ENCODE data around the gene SREBF1. TPM values are rescaled to one million over a fixed set of nuclear protein-coding genes. Genes with fewer than 3 reads are reported as not detected.

SREBF1 gene
- total and polyA plus RNA-seq, 2 experiments from 2014 or later = 39.6 to 85.3 TPM

DNA sequence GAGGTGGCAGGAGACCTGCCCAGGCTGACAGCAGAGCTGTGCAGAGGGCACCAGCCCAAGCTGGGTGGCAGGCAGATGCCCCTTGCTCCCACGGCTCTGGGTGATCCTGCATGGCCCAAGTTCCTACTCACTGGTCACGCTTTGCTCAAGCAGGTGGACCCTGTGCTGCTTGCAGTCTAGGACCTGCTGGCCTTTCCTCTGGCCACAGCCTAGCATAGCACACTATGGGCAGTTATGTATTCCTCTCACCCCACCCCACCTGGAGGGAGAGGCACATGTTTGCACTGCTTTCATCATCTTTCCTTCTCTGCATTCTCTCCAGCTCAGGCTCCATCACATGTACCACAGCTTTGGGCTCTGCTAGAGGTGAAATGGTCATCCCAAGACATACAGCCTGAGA, 19.6 kb upstream of the SREBF1 start:
- Histone ChIP-seq H3F3A (replicated peaks; ENCODE audit: low read depth) (no peaks in the 10 kb centered on the region), H4K20me1 (replicated peaks; ENCODE audit: insufficient read depth) (no peaks in the 10 kb centered on the region), H3K4me3 (no peak overlapping the region), H3K79me2 (replicated peaks; ENCODE audit: insufficient read depth) (no peaks in the 10 kb centered on the region), H2AFZ (no peak overlapping the region), H3K4me2 (no peak overlapping the region), H3K27me3 (ENCODE audit: insufficient read depth) (no peaks in the 10 kb centered on the region), H3K9me2 (ENCODE audit: insufficient read depth) (no peaks in the 10 kb centered on the region), H3K4me1 (ENCODE audit: insufficient read depth) (peaks cover 4% of the 10 kb centered on the region; the same call in 1 of the 2 replicates), H3K27ac (ENCODE audit: low read depth) (no peak overlapping the region), H3K36me3 (ENCODE audit: insufficient read depth) (no peaks in the 10 kb centered on the region)
- no peak for TF ChIP-seq EZH2 (IDR thresholded peaks at IDR 0.05; ENCODE audit: low read depth, unreplicated experiment)
- TF ChIP-seq, protein P1, sequence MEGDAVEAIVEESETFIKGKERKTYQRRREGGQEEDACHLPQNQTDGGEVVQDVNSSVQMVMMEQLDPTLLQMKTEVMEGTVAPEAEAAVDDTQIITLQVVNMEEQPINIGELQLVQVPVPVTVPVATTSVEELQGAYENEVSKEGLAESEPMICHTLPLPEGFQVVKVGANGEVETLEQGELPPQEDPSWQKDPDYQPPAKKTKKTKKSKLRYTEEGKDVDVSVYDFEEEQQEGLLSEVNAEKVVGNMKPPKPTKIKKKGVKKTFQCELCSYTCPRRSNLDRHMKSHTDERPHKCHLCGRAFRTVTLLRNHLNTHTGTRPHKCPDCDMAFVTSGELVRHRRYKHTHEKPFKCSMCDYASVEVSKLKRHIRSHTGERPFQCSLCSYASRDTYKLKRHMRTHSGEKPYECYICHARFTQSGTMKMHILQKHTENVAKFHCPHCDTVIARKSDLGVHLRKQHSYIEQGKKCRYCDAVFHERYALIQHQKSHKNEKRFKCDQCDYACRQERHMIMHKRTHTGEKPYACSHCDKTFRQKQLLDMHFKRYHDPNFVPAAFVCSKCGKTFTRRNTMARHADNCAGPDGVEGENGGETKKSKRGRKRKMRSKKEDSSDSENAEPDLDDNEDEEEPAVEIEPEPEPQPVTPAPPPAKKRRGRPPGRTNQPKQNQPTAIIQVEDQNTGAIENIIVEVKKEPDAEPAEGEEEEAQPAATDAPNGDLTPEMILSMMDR (conservative IDR thresholded peaks at IDR 0.05; ENCODE audit: low read depth in 2 of 2) = no peak
- no peak for TF ChIP-seq NANOG (IDR thresholded peaks at IDR 0.05; ENCODE audit: borderline replicate concordance)
- no peak for TF ChIP-seq CREB1 (CRISPR knock-in tag; IDR thresholded peaks at IDR 0.05; ENCODE audit: low read depth)
- TF ChIP-seq, protein P2, sequence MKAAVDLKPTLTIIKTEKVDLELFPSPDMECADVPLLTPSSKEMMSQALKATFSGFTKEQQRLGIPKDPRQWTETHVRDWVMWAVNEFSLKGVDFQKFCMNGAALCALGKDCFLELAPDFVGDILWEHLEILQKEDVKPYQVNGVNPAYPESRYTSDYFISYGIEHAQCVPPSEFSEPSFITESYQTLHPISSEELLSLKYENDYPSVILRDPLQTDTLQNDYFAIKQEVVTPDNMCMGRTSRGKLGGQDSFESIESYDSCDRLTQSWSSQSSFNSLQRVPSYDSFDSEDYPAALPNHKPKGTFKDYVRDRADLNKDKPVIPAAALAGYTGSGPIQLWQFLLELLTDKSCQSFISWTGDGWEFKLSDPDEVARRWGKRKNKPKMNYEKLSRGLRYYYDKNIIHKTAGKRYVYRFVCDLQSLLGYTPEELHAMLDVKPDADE (IDR thresholded peaks at IDR 0.05) = no peak
- no peak for DNase-seq (ENCODE audit: low spot score)
- Mint-ChIP-seq H3K27ac (no peak overlapping the region), H3K4me3 (no peak overlapping the region), H3K4me1 (peaks cover 21% of the 10 kb centered on the region), H3K36me3 (ENCODE audit: low read depth) (no peaks in the 10 kb centered on the region), H3K27me3 (ENCODE audit: insufficient read depth, low read depth, poor library complexity) (peaks cover 14% of the 10 kb centered on the region), H3K9me3 (no peaks in the 10 kb centered on the region)
- ATAC-seq = no peak

DNA sequence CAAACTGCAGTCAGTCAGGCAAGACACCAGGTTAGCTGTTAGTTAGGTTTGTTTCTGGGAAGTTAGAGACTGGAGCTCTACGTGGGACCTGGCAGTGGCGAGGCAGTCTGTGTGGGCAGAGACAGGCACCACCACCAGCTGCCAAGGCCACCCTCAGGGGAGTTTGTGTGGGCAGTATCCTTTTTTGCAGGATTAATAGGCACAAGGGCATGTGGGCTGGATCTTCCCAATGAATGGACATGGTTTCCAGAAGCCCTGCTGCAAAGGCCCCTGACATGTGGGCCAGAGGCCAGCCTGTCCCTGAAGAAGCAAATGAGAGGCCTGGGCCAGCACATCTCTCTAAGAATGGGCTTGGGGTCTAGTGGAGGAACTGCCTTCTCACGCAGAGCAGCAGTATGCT, 19.2 kb upstream of the SREBF1 start:
- DNase-seq (ENCODE audit: low spot score) = no peak
- H2AFZ ChIP-seq = no peak overlapping the region
- H3K4me2 ChIP-seq = no peak overlapping the region
- H3K4me3 ChIP-seq = no peak overlapping the region
- H3K36me3 Mint-ChIP-seq (ENCODE audit: low read depth) = no peaks in the 10 kb centered on the region
- no peaks in the 10 kb centered on the region for H3K27me3 ChIP-seq (ENCODE audit: insufficient read depth)
- no peaks in the 10 kb centered on the region for H3K79me2 ChIP-seq (replicated peaks; ENCODE audit: insufficient read depth)
- peaks cover 11% of the 10 kb centered on the region for H3K27me3 Mint-ChIP-seq (ENCODE audit: insufficient read depth, low read depth, poor library complexity)
- H3K27ac ChIP-seq (ENCODE audit: low read depth) = no peak overlapping the region
- no peak overlapping the region for H3K4me3 Mint-ChIP-seq
- no peak overlapping the region for H3K27ac Mint-ChIP-seq
- H4K20me1 ChIP-seq (replicated peaks; ENCODE audit: insufficient read depth) = no peaks in the 10 kb centered on the region
- H3K4me1 ChIP-seq (ENCODE audit: insufficient read depth) = peaks cover 8% of the 10 kb centered on the region; the same call in 1 of the 2 replicates
- no peaks in the 10 kb centered on the region for H3F3A ChIP-seq (replicated peaks; ENCODE audit: low read depth)
- H3K4me1 Mint-ChIP-seq = peaks cover 25% of the 10 kb centered on the region
- ATAC-seq = no peak
- no peaks in the 10 kb centered on the region for H3K9me2 ChIP-seq (ENCODE audit: insufficient read depth)
- H3K9me3 Mint-ChIP-seq = no peaks in the 10 kb centered on the region
- no peaks in the 10 kb centered on the region for H3K36me3 ChIP-seq (ENCODE audit: insufficient read depth)
- TF ChIP-seq CREB1 (CRISPR knock-in tag; IDR thresholded peaks at IDR 0.05; ENCODE audit: low read depth) (no peak), NANOG (IDR thresholded peaks at IDR 0.05; ENCODE audit: borderline replicate concordance) (no peak), JUNB (IDR thresholded peaks at IDR 0.05; ENCODE audit: unreplicated experiment) (no peak), POLR2AphosphoS5 (IDR thresholded peaks at IDR 0.05; ENCODE audit: low read depth) (no peak), ZNF331 (CRISPR knock-in tag; IDR thresholded peaks at IDR 0.05; ENCODE audit: low read depth) (no peak), STAT1 (IDR thresholded peaks at IDR 0.05; ENCODE audit: unreplicated experiment) (no peak), ZNF114 (CRISPR knock-in tag; IDR thresholded peaks at IDR 0.05) (no peak), EZH2 (IDR thresholded peaks at IDR 0.05; ENCODE audit: low read depth, unreplicated experiment) (no peak), EZH2phosphoT487 (IDR thresholded peaks at IDR 0.05; ENCODE audit: unreplicated experiment) (no peak)
- TF ChIP-seq, protein P2 (IDR thresholded peaks at IDR 0.05) = no peak
- TF ChIP-seq, protein P3, sequence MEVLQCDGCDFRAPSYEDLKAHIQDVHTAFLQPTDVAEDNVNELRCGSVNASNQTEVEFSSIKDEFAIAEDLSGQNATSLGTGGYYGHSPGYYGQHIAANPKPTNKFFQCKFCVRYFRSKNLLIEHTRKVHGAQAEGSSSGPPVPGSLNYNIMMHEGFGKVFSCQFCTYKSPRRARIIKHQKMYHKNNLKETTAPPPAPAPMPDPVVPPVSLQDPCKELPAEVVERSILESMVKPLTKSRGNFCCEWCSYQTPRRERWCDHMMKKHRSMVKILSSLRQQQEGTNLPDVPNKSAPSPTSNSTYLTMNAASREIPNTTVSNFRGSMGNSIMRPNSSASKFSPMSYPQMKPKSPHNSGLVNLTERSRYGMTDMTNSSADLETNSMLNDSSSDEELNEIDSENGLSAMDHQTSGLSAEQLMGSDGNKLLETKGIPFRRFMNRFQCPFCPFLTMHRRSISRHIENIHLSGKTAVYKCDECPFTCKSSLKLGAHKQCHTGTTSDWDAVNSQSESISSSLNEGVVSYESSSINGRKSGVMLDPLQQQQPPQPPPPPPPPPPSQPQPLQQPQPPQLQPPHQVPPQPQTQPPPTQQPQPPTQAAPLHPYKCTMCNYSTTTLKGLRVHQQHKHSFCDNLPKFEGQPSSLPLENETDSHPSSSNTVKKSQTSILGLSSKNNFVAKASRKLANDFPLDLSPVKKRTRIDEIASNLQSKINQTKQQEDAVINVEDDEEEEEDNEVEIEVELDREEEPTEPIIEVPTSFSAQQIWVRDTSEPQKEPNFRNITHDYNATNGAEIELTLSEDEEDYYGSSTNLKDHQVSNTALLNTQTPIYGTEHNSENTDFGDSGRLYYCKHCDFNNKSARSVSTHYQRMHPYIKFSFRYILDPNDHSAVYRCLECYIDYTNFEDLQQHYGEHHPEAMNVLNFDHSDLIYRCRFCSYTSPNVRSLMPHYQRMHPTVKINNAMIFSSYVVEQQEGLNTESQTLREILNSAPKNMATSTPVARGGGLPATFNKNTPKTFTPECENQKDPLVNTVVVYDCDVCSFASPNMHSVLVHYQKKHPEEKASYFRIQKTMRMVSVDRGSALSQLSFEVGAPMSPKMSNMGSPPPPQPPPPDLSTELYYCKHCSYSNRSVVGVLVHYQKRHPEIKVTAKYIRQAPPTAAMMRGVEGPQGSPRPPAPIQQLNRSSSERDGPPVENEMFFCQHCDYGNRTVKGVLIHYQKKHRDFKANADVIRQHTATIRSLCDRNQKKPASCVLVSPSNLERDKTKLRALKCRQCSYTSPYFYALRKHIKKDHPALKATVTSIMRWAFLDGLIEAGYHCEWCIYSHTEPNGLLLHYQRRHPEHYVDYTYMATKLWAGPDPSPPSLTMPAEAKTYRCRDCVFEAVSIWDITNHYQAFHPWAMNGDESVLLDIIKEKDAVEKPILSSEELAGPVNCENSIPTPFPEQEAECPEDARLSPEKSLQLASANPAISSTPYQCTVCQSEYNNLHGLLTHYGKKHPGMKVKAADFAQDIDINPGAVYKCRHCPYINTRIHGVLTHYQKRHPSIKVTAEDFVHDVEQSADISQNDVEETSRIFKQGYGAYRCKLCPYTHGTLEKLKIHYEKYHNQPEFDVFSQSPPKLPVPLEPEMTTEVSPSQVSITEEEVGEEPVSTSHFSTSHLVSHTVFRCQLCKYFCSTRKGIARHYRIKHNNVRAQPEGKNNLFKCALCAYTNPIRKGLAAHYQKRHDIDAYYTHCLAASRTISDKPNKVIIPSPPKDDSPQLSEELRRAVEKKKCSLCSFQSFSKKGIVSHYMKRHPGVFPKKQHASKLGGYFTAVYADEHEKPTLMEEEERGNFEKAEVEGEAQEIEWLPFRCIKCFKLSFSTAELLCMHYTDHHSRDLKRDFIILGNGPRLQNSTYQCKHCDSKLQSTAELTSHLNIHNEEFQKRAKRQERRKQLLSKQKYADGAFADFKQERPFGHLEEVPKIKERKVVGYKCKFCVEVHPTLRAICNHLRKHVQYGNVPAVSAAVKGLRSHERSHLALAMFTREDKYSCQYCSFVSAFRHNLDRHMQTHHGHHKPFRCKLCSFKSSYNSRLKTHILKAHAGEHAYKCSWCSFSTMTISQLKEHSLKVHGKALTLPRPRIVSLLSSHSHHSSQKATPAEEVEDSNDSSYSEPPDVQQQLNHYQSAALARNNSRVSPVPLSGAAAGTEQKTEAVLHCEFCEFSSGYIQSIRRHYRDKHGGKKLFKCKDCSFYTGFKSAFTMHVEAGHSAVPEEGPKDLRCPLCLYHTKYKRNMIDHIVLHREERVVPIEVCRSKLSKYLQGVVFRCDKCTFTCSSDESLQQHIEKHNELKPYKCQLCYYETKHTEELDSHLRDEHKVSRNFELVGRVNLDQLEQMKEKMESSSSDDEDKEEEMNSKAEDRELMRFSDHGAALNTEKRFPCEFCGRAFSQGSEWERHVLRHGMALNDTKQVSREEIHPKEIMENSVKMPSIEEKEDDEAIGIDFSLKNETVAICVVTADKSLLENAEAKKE (CRISPR knock-in tag; IDR thresholded peaks at IDR 0.05) = no peak
